NCI-H1092 treated with DMSO at 0.1 percent for 48 hours (cell line): Measurements from ENCODE around the gene PARP4.
"Not testable (repeated sequence)": the region's sequence is repeated elsewhere in the genome, so short reads cannot be mapped to it uniquely, and the experiment has no call there.

ENCODE experiments used
- DNase-seq: peaks from one replicate; lab custom pipeline; 2025; lab: John Stamatoyannopoulos, UW

The PARP4 gene

DNA sequence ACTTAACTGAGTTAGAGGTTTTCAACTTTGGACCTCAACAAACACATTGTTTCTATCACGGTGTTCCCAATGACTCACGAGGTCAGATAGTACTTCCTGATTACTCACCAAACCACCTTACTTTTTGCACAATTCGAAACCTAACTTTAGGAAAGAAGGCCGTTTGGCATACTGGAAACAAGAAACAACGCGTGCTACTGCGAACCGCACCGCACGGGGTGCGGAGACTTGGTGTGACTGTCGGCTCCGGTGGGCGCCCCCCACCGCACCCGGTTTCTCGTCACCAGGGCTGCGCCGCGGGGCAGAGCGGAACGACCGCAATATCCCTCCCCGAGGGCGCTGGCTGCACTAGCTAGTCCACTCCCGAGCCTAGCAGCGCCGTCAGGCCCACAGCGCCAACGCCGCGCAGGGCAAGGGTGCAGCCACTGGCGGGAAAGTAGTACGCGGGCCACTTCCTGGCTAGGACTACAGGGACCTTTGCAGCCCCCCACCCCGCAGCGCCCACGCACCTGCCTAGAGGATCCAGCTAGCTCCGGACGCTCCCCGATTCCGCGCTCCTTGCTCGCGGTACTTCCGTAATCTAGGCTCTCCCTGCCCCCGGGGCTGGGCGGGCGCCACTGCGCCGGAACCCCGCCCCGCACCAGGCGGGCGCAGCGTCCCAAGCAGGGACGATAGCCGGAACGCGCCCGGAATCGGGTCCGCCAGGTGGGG, at the start of gene PARP4:
PARP4 (minus strand) TSS at position 582 of the 711 bp plus-strand sequence. CDS start 9,002 bp downstream, outside the sequence.
- peak; percentile 85 for DNase-seq

DNA sequence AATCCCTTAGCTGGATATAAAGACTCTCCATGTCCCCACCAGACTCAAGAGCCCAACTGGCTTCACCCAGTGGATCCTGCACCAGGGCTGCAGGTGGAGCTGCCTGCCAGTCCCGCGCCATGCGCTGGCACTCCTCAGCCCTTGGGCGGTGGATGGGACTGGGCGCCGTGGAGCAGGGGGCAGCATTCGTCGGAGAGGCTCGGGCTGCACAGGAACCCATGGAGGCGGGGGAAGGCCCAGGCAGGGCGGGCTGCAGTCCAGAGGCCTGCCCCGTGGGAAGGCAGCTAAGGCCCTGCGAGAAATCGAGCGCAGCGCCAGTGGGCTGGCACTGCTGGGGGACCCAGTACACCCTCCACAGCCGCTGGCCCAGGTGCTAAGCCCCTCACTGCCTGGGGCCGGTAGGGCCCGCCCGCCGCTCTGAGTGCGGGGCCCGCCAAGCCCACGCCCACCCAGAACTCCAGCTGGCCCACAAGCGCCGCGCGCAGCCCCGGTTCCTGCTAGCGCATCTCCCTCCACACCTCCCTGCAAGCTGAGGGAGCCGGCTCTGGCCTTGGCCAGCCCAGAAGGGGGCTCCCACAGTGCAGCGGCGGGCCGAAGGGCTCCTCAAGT, 48.1 kb upstream of the PARP4 start:
- DNase-seq, result not testable (repeated sequence)

DNA sequence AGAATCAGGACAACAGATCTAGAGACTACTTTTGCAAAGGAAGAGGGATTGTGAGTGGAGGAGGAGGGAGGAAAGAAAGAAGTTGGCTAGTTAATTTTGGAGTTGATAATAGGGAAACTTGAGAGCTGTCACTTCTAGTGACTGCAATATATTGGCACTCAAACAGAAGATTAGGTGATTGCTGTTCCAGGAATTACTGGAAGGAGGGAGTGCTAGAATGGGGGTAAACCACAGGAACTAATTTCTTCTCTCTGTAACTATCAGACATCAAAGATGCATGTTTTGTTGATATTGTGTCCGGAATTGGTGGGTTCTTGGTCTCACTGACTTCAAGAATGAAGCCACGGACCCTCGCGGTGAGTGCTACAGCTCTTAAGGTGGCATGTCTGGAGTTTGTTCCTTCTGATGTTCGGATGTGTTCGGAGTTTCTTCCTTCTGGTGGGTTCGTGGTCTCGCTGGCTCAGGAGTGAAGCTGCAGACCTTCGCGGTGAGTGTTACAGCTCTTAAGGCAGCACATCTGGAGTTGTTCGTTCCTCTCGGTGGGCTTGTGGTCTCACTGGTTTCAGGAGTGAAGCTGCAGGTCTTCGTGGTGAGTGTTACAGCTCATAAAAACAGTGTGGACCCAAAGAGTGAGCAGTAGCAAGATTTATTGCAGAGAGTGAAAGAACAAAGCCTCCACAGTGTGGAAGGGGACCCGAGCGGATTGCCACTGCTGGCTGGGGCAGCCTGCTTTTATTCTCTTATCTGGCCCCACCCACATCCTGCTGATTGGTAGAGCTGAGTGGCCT, 47.0 kb upstream of the PARP4 start:
- not testable (repeated sequence) for DNase-seq

DNA sequence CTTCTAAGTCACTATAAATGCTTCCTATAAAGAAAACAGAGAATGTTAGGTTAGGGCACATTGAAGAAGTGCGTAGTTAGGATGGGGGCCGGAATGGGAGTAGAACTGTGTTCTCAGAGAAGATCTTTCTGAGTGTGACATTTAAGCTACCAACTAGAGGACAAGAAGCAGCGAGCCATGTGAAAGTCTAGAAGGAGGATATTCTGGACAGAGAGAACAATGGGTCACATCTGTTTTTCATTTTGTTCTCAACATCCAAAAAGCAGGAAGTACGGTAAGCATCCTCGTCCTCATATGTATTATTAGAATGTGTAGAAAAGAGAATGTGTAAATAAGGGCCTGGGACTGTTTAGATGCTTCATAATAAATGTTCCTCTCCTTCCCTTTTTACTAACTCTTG, 44.5 kb upstream of the PARP4 start:
- no peak for DNase-seq

DNA sequence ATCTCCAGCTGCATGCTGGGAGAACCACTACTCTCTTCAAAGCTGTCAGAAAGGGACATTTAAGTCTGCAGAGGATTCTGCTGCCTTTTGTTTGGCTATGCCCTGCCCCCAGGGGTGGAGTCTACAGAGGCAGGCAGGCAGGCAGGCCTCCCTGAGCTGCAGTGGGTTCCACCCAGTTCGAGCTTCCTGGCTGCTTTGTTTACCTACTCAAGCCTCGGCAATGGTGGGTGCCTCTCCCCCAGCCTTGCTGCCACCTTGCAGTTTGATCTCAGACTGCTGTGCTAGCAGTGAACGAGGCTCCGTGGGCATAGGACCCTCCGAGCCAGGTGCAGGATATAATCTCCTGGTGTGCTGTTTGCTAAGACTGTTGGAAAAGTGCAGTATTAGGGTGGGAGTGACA, 41.3 kb upstream of the PARP4 start:
- not testable (repeated sequence) for DNase-seq

DNA sequence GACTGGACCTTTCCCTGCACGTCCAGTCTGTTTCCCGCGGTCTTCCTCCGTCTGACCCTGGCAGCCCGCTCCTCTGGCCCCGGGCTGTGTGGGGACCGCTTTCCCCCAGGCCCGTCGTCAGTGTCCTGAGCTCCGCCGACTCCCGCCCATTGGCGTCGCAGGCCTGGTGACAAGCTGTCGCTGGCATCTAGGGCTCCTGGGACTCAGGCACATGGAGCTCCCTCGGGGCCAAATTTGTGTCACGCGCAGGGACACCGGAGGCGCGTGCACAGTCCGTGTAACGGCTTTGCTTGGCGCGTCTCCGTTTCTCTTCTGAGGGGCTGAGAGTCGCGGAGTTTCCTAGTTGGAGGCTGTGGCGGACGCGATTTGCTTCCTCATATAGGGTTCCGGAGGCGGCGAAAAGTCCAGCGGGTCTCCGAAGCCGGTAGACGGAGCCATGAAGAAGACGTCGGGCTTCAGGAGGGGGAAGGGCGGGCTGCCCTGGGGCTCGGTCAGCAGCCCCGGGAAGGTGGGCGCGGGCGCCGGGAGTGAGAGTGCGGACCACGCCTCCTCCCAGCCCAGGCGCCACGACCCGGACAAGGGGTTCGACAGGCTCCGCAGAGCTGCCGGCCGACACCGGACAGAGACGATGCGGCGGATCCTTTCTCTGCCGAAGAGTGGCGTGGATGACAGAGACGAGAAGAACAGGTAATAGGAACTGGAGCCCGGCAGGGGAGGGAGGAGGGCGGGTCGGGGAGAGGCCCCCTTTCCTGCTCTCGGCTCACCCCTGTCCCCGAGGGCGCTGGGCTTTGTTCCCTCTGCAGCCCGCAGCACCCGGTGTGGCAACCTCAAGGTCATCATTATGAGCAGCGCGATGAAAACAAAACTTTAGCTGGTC, 29.1 kb upstream of the PARP4 start:
- not testable (repeated sequence) for DNase-seq

DNA sequence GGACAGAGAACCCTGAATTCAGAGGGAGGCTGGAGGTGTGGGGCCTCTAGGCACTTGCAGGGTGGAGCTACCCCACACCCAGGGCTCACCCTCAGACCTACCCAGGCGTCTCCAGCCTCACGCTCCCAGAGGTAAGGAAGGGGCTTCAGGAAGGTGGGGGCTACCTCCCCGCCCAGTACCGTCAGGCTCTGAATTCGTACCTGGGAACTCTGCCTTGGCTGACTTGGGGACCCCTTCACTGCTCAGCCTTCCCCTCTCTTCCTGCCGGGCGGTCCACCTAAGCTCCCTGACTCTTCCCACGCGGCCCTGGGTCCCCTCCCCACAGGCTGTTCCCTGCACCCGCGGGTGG, 28.5 kb upstream of the PARP4 start:
- DNase-seq, result no peak

DNA sequence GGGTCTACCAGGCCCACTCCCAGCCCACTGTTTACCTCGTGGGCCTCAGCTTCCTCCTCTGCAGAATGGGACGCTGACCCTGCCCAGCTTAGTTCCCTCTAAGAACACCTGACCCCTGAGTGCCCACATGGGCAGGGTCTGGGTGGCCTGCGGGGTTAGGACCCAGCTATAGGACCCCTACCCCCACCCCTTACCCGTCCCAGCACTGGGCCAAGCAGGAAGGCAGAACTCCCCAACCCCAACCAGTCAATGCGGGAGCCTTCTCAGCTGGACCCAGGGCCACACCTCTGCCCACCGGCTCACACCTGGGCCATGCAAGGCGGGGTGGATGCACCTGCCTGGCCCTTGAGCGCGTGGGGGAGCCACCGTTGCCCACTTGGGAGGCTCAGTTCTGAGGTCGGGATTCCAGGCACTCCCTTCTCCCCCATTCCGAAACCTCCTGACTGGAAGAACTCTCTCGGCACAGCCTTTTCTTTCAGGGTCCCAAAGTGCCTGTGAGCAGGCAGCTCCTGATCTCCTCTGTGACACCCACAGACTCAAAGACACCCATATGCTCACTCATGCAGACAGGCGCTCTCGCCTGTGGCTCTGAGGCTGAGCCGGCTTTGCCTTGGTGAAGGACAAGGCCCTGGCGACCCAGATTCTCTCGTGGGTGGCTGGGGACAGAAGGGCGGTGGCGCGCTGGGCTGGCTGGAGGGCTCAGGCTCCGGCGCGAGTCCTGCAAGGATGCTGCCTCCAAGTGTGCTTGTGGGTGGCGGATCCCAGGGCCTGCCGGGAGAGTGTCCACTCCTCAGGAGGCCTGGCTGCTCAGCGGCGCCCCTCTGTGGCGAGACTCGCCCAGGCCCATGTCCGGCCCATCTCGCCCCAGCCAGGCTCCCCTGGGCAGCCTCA, 27.9 kb upstream of the PARP4 start:
- DNase-seq, result no peak

DNA sequence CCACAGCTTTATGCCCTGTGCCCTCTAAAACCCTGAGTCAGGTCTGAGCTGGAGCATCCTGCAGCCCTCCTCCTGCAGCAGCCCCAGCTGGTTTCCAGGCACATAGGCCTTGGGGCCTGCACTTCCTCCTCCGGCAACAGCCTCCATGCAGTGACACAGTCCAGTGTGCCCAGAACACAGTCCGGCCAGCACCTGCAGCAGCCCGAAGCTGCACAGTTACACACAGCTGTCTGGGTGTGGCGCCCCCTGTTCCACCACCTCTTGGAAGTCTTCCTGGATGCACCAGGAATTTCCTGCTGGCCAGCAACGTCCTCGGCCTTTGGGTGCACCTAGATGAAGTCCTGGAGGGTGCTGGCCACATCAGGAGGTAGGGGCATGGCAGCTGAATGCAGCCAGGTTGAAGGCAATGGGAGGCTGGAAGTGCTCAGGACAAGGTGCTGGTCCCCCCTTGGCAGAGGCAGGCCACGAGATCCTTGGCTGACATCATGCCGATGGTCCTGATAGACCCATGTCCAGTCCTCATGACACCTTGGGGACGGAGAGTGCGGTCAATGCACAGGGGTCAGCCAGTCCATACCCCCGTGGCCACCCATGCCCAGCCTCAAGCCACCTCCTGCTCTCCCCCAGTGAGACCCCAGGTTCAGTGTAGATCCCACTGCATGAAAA, 27.1 kb upstream of the PARP4 start:
- no peak for DNase-seq

DNA sequence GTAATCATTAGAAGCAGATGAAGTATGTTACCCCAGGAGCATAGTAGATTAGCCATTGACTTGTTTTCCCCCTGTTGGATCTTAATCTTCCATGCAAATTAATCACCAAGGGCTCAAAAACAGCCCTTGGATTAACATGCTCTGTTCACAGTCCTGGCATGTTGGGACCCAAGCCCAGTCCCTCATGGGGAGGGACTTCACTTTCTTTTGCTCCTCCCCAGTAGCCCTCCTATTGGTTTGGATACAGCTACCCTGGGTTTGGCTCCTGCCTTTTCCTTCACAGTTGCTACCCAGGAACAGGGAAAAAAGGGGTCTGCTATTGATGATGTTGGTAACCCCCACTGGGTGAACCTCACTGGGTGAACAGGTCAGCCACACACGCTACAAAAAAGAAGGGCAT, 16.9 kb upstream of the PARP4 start:
- no peak for DNase-seq

DNA sequence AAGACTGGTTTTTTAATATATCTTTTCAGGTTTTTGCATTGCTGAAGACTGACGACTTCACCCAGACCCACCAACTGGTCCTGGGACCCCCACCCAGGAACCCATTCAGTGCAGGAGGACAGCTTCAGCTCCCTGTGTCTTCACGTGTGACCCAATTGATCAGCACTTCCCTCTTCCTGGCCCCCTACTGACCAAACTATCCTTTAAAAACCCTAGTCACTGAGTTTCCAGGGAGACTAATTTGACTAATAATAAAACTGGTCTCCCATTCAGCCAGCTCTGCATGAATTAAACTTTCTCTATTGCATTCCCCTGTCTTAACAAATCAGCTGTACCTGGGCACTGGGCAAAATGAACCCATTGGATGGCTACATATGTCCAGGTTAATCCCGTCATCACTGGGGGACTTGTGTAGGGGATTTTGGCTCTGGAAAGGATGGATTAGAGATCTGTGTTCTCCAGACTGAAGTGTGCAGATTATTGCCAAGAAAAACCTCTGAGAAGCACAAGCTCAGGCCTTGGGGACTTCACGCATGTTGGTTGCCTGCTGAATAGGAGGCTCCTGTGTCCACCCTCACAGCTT, 16.3 kb upstream of the PARP4 start:
- no peak for DNase-seq

DNA sequence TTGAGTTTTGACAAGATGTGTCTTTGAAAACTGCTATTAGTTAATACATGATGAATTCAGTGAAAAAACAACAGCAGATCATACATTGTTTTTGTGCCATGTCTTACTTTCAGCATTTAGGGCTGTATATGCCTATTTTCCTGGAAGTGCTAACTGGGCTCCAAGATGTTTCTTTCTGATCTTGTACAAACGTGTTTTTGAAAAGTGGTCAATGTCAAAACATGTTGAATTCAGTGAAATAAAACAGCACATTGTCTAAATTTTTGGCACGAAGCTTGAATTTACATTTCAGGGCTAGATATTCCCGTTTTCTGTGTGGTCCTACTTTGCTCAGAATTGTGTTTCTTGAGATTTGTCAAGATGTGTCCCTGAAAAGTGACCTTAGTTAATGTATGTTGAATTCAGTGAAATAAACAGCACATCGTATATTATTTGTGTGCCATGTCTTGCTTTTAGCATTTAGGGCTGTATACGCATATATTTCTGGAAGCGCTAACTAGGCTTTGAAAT, 14.7 kb upstream of the PARP4 start:
- DNase-seq, result no peak

DNA sequence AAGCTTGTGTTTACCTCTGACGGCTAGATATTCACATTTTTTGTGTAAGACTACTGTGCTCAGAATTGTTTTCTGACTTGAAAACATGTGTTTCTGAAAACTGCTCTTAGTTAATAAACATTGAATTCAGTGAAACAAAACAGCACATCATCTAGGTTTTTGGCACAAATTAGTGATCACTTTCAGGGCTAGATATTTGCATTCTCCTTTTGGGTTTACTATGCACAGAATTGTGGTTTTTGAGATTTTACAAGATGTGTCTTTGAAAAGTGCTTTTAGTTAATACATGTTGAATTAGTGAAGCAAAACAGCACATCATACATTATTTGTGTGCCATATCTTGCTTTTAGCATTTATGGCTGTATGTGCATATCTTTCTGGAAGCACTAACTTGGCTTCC, 8.2 kb upstream of the PARP4 start:
- no peak for DNase-seq

DNA sequence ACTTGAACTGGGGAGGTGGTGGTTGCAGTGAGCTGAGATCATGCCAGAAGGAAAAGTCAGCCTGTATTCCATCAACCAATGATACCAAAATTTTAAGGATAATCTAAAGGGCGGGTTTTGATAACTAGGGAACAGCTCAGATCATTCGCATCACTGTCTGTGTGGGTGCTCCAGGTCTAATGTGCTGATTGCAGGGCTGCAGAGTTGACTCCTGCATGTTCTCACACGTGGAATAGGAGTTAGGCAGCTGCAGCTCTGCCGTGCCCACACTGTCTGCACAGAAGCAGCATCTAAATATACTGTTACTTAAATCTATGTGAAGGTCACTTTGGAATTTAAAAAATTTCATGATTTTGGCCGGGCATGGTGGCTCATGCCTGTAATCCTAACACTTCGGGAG, 4.3 kb upstream of the PARP4 start:
- DNase-seq, result no peak

DNA sequence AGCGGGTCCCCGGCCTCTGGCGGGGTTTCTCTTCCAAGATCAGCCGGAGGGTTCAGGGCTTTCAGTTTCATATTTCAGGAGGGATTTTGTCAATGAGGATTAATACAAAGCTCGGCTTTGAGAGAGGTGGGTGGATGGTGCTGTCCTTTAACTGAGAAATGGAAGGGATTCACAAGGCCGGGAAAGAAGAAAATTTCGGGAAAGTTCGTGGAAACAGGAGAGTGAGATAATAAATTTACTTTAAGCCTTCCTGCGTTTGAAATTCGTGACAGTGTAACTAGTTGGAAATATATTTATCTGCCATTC, 283 bp upstream of the PARP4 start:
- DNase-seq, result no peak

DNA sequence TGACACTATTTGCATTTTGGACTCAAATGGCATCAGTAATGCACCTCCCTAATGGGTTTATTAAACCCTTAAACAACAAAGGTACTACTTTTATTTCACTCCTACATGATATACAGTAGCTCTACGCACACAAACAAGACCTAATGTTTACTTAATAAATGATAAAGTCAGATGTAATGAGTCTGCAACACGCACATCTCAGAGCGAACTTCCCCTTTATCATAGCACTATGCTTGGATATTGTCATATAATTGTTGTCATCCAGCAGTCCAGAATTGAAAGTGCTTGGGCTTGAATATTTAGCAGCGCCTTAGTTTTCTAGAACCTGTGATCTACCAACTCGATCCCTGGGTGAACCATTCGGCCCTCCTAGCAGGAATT, 772 bp downstream of the PARP4 start:
- no peak for DNase-seq

DNA sequence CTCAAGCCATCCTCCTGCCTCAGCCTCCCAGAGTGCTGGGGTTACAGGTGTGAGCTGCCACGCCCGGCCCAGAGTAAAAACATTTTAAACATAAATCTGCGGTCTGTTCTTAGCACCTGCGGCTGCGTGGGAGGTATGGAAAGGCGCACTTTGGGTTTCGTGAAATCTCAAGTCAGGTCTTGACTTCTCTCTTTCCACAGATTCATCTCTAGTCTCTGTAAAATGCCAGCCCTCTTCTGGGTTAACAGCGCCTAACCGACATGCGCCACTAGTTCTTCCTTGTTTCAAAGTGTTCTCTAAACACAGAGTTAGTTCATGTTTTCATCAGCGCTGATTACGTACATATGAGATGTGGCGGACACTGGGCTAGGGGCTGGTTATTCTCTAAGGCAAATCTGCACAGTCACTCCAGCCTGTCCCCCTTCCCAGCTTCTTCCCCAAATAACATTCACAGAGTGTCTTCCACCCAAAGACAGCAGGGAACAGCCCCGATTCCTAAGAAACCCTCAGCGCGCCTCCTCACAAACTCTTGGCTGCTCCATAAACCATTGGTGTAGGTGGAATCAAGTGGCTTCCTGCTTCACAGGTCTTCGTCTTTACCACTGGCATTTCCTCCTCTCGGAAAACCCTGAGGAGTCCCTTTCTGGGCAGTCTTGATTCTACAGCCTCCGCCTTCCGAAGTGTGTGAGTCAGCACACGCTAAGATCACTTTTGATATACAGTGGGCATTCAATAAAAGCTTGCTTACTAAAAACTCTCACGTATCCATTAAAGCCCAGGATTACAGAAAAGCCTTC, 1.4 kb downstream of the PARP4 start:
- no peak for DNase-seq

DNA sequence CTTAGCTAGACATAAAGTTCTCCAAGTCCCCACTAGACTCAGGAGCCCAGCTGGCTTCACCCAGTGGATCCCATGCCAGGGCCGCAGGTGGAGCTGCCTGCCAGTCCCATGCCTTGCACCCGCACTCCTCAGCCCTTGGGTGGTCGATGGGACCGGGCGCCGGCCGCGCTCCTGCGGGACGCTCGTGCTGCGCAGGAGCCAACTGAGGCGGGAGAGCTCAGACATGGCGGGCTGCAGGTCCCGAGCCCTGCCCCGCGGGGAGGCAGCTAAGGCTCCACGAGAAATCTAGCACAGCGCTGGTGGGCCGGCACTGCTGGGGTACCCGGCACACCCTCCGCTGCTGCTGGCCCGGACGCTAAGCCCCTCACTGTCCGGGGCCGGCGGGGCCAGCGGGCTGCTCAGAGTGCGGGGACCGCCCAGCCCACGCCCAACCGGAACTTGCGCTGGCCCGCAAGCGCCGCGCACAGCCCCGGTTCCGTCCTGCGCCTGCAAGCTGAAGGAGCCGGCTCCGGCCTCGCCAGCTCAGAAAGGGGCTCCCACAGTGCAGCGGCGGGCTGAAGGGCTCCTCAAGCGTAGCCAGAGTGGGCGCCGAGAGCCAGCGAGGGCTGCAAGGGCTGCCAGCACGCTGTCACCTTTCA, 5.8 kb downstream of the PARP4 start:
- no peak for DNase-seq

DNA sequence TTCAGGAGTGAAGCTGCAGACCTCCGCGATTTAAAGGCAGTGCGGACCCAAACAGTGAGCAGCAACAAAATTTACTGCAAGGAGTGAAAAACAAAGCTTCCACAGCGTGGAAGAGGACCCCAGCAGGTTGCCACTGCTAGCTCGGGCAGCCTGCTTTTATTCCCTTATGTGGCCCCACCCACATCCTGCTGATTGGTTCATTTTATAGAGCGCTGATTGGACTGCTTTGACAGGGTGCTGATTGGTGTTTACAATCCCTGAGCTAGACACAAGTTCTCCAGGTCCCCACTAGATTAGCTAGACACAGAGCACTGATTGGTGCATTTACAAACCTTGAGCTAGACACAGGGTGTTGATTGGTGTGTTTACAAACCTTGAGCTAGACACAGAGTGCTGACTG, 6.3 kb downstream of the PARP4 start:
- not testable (repeated sequence) for DNase-seq
